Gastrocnemius medialis (tissue), 4 donors: ENCODE results near the gene RAB40C.

Source experiments
- POLR2A ChIP-seq, 2 donors: fragments of 450-650 bp; IDR thresholded peaks; one replicate each; pipeline ENCODE4 v1.6.1; 2017; ENCODE audit warnings: antibody characterized with exemption in 2 of 2, mild to moderate bottlenecking in 2 of 2, moderate library complexity in 2 of 2
- TF ChIP-seq, protein P1 (sequence below), 5 experiments: fragments of 450-650 bp in 3 of 5; fragments of 200-600 bp in 2 of 5; sonication (generic) in 2 of 5; IDR thresholded peaks in 4 of 5; conservative IDR thresholded peaks in 1 of 5; 1 replicate in 4 of 5; 2 replicates in 1 of 5; pipeline ENCODE4 v1.5.1; 2016 to 2019; ENCODE audit warnings: antibody characterized with exemption in 5 of 5, mild to moderate bottlenecking in 3 of 5, moderate library complexity in 3 of 5

DNA sequence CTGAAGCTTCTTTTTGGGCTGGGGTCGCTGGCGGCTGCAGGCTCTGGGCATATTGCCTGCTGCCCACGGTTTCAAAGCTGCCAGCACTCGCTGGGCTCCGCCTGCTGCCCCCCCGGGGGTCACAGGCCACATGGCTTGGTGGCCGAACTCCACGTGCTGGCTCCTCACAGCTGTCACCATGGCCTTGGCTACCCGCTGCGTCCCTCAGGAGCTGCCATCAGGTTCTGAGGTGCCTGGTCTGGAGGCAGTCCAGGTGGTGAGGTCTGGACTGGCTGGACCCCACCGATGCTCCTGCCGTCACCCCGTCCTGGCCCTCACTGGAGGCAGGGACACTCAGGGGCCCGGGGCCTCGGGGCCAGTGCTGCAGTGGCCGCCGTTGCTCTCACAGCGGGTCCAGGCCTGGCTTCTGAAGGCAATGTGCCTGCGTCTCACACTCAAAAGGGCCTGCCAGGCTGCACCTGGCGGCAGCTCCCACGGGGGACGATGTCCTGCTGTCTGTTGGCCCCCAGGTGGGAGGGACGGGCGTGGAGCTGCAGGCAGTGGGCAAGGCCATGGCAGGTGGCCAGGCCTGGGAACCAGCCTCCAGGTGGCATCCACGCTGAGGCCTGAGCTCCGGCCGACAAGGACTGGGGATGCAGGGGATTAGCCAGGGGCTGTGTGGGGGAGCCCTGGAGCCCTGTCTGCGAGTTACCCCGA is 49.1 kb upstream of the RAB40C start:
- TF ChIP-seq, protein P1, sequence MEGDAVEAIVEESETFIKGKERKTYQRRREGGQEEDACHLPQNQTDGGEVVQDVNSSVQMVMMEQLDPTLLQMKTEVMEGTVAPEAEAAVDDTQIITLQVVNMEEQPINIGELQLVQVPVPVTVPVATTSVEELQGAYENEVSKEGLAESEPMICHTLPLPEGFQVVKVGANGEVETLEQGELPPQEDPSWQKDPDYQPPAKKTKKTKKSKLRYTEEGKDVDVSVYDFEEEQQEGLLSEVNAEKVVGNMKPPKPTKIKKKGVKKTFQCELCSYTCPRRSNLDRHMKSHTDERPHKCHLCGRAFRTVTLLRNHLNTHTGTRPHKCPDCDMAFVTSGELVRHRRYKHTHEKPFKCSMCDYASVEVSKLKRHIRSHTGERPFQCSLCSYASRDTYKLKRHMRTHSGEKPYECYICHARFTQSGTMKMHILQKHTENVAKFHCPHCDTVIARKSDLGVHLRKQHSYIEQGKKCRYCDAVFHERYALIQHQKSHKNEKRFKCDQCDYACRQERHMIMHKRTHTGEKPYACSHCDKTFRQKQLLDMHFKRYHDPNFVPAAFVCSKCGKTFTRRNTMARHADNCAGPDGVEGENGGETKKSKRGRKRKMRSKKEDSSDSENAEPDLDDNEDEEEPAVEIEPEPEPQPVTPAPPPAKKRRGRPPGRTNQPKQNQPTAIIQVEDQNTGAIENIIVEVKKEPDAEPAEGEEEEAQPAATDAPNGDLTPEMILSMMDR (IDR thresholded peaks at IDR 0.05 in 4 of 5, conservative IDR thresholded peaks at IDR 0.05 in 1 of 5): no peak
- TF ChIP-seq POLR2A (IDR thresholded peaks at IDR 0.05): no peak
